ENCODE measurements around the gene C2CD2.

The C2CD2 gene

GRCh38 chr21:41850085-41850484 is 103.7 kb downstream of the C2CD2 start:
- in situ Hi-C loops (cut with HindIII; ENCODE audit: low sequenced_read_pairs) = no loop called here

- in situ Hi-C loops (cut with HindIII; ENCODE audit: low sequenced_read_pairs) = no loop called here
Measured at GRCh38 chr21:41848958-41849580, 104.7 kb downstream of the C2CD2 start.

GRCh38 chr21:41848533-41848932 is 105.3 kb downstream of the C2CD2 start:
- in situ Hi-C loops (cut with HindIII; ENCODE audit: low sequenced_read_pairs) = no loop called here

- in situ Hi-C loops (cut with HindIII; ENCODE audit: low sequenced_read_pairs) = no loop called here
Measured at GRCh38 chr21:41847066-41847804, 106.6 kb downstream of the C2CD2 start.

GRCh38 chr21:41846536-41846935 is 107.3 kb downstream of the C2CD2 start:
- in situ Hi-C loops (cut with HindIII; ENCODE audit: low sequenced_read_pairs) = no loop called here

GRCh38 chr21:41846033-41846317 is 107.8 kb downstream of the C2CD2 start:
- in situ Hi-C loops (cut with HindIII; ENCODE audit: low sequenced_read_pairs) = no loop called here

GRCh38 chr21:41845310-41846032 is 108.3 kb downstream of the C2CD2 start:
- in situ Hi-C loops (cut with HindIII; ENCODE audit: low sequenced_read_pairs) = no loop called here

- in situ Hi-C loops (cut with HindIII; ENCODE audit: low sequenced_read_pairs) = no loop called here
Measured at GRCh38 chr21:41843584-41843983, 110.2 kb downstream of the C2CD2 start.

- in situ Hi-C loops (cut with HindIII; ENCODE audit: low sequenced_read_pairs) = no loop called here
Measured at GRCh38 chr21:41840880-41841279, 112.9 kb downstream of the C2CD2 start.

GRCh38 chr21:41839387-41840000 is 114.3 kb downstream of the C2CD2 start:
- in situ Hi-C loops (cut with HindIII; ENCODE audit: low sequenced_read_pairs) = no loop called here

GRCh38 chr21:41837756-41838297 is 116.0 kb downstream of the C2CD2 start:
- in situ Hi-C loops (cut with HindIII; ENCODE audit: low sequenced_read_pairs) = no loop called here

- in situ Hi-C loops (cut with HindIII; ENCODE audit: low sequenced_read_pairs) = no loop called here
Measured at GRCh38 chr21:41836166-41837015, 117.4 kb downstream of the C2CD2 start.

- in situ Hi-C loops (cut with HindIII; ENCODE audit: low sequenced_read_pairs) = no loop called here
Measured at GRCh38 chr21:41835711-41836154, 118.1 kb downstream of the C2CD2 start.

Measured in DLD1 (cell line).